HG02840 (cell line): Measurements from ENCODE around the gene CD4.

Source experiments
- ATAC-seq: cut with Tn5 transposase; IDR thresholded peaks from one replicate; pipeline ENCODE4 v1.9.1; 2021; ENCODE audit warnings: mild to moderate bottlenecking, moderate library complexity, moderate number of reproducible peaks; ENCODE audit not compliant: unreplicated experiment, low FRiP score

Gene CD4

DNA sequence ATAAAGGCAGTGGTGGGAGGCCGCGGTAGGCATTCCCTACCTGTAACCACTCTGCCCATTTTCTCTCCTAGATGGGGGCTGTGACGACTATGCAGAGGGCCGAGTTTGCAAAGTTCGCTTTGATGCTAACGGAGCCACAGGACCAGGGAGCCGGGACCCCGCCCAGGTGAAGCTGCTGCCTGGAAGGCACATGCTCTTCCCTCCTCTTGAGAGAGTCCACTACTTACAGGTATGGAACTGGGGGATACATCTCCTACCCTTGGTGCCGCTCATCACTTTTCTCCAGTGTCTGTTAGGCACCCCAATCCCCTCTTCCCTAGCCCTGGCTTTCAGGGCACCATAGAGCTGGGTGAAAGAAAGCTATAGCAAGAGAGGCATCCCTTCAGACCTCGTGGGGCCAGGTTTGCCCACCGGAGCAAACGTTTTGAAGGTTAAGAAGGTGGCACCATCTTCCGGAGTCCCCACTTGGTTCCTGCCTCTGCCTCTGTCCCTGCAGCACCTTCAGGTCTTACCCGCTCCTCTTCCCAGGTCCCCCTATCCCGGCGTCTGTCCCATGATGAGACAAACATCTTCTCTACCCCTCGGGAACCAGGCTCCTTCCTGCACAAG is 36.9 kb downstream of the CD4 start:
- no peak for ATAC-seq

DNA sequence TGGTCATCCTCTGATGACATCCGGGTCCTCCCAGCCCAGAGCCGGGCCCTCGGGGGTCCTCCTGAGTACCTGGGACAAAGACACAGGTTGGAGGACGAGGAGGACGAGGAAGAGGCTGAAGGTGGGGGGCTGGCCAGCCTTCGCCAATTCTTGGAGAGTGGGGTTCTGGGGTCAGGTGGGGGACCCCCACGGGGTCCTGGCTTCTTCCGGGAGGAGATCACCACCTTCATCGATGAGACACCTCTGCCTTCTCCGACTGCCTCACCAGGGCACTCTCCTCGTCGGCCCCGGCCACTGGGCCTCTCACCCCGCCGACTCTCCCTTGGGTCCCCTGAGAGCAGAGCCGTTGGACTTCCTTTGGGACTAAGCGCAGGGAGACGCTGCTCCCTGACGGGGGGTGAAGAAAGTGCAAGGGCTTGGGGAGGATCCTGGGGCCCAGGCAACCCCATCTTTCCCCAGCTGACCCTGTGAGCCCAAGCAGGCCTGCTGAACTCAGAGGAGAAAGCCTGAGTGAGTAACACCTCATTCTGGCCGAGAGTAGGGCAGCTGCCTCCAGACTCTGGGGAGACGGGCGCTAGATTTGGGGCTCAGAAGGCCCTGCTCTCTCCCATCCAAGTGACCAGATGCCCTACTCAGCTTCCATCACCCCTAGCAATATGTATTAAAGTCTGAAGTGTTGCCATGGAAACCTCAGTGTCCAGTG is 37.6 kb downstream of the CD4 start:
- ATAC-seq = no peak

DNA sequence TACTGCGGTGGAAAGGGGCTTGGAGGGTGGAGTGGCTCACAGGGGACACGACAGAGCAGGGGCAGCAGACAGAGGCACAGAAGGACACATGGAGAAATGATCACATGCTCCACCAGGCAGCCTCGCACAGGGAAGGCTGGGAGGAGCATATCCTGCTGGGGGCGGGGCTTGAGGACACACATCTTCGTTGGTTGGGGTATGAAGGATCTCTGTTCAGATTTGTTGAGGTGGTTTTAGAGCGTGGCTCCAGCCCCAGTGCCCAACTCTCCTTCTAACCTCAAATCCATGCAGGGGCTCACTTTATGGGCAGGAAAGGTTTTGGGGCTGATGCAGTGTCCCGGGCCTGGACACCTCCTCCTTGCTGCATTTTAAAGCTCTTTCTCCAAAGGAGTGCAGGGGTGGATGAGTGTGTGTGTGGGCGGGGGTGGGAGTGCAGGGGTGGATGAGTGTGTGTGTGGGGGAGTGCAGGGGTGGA is 38.1 kb downstream of the CD4 start:
- no peak for ATAC-seq

DNA sequence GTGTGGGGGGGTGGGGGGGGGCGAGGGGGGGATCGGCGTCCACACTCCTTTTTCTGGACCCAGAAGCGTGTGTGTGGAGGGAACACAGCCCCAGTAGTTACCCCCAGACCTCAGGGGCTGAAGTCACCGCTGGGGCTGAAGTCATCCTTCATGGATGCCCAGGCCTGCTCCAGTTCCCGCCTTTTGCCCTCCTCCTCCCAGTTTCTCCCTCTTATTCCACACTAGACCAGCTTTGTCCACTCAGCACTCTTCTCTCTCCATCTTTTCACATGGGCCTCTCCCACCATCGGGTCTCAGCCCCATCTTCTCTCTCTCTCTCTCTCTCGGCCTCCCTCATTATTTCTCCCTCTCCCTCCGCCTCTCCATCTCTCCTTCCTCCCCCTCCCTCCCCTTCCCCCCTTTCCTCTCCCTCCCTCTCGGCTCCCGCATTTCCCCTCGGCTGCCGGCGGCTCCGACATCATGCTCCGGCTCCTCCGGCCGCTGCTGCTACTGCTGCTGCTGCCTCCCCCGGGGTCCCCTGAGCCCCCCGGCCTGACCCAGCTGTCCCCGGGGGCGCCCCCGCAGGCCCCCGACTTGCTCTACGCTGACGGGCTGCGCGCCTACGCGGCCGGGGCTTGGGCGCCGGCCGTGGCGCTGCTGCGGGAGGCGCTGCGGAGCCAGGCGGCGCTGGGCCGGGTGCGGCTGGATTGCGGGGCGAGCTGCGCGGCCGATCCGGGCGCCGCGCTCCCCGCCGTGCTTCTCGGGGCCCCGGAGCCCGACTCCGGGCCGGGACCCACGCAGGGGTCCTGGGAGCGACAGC is 38.9 kb downstream of the CD4 start, which contains the start of gene P3H3:
TSS of gene P3H3 (plus strand) at position 426 of the 799 bp plus-strand sequence. CDS start at position 460, 34 bp downstream.
- no peak for ATAC-seq

DNA sequence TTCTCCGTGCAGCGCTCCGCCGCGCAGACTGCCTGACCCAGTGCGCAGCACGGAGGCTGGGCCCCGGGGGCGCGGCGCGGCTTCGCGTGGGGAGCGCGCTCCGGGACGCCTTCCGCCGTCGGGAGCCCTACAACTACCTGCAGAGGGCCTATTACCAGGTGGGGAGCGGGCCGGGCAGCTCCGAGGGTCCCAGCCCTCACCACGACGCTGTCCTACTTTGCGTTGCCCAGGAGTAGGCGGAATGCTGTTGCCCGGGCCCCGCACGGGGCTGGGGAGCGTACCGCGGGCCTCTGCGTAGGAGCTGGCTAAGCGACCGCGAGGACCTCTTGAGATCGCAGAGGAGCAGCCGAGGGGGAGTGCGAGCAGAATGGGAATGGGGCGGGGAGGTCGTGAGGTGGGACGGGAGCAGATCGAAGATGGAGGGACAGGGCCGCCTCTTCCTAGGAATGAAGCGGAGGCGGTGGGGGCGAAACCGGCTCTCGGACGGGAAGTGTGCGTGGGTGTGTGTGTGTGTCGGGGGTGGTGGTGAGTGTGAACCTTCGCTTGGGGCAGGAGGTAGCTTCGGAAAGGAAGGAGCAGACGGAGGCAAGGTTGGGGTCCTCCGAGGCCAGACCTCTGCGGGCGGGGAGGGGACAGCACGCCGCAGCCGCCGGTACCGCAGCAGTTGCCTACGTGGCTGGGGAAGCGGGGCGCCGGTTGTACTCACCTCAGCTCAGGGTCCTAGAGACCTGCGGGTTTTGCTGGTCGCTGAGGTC is 39.6 kb downstream of the CD4 start:
- no peak for ATAC-seq

DNA sequence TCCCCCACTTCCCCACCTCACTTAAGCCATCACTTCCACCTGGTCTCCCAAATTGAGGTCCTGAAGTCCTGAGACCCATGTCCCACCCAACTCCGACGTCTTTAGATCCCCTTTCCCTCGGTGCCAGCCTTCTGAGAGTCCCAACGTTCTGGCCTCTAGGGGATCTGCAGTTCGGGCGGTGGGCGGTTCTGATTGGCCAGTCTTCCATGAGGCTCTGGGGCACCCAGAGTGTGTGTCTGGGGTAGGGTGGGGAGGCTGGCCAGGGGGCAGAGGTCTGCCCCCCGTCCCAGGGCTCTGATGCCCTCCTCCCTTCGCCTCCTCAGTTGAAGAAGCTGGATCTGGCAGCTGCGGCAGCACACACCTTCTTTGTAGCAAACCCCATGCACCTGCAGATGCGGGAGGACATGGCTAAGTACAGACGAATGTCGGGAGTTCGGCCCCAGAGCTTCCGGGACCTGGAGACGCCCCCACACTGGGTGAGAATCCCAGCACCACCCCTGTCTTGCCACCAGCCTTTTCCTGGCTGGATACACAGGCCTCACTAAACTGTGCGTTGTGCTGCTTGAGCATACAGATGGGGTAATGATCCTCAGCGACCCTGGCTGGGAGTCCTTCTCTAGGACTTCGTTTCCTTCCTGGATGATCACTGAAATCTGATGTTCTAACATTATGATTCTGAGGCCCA is 40.4 kb downstream of the CD4 start:
- no peak for ATAC-seq

DNA sequence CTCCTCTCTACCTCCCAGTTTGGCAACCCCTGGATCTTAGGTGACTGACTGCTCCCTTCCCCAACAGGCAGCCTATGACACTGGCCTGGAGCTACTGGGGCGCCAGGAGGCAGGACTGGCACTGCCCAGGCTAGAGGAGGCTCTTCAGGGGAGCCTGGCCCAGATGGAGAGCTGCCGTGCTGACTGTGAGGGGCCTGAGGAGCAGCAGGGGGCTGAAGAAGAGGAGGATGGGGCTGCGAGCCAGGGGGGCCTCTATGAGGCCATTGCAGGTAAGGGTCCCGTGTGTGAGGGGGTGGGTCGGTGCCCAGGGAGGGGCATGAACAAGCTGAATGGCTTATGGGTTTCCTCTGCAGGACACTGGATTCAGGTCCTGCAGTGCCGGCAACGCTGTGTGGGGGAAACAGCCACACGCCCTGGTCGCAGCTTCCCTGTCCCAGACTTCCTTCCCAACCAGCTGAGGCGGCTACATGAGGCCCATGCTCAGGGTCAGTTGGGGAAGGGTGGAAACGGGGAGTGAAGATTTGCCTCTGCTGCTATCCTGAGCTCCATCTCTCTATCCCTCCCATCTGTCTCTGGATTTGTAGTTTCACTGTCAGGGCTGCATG is 41.1 kb downstream of the CD4 start:
- no peak for ATAC-seq

DNA sequence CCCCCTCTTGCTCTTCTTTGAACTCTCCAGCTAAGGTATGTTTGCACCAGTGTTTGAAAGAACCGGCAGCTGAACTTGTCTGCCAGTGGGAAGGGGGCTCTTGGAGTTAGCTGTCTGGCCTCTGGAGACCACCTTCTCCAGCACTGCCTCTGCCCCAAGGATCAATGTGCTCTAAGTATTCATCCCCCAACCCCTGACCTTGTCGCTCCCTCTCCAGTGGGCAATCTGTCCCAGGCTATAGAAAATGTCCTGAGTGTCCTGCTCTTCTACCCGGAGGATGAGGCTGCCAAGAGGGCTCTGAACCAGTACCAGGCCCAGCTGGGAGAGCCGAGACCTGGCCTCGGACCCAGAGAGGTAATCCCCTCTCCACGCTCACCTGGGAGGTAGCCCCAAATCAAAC is 41.7 kb downstream of the CD4 start:
- ATAC-seq = no peak

DNA sequence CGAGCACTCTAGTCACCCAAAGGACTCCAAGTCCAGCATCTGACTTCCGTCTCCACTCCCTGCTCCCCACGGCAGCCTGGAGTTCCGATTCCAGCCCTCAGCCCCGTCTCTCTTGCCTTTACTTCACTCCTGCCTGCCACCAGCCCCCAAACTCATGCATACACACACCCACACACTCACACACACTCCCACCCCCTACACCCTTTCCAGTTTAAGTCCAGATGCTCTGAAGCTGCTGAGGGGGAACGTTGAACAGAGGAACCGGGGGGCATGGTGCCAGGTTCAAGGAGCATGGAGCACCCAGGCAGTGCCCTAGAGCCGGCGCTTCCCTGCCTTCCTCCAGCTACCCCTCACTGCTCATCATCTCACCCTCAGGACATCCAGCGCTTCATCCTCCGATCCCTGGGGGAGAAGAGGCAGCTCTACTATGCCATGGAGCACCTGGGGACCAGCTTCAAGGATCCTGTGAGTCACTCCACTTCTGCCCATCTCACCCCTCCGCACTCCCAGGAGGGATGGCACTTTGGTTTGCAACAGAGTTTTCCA is 42.2 kb downstream of the CD4 start:
- ATAC-seq = no peak

DNA sequence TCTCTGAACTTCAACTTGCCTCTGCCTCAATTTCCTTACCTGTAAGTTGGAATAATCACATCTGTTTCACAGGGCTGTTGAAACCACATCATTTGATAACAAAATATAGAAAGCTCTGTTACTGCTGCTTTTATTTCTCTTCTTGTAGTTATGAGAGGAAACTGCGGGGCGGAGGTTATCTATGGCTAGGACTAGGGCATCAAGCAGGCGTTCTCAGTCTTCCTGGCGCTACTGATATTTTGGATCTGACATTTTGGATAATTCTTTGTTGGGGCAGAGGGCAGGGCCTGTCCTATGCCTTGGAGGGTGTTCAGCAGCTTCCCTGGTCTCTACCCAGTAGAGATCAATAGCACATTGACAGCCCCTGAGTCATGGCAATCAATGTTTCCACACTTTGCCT is 42.8 kb downstream of the CD4 start:
- no peak for ATAC-seq

DNA sequence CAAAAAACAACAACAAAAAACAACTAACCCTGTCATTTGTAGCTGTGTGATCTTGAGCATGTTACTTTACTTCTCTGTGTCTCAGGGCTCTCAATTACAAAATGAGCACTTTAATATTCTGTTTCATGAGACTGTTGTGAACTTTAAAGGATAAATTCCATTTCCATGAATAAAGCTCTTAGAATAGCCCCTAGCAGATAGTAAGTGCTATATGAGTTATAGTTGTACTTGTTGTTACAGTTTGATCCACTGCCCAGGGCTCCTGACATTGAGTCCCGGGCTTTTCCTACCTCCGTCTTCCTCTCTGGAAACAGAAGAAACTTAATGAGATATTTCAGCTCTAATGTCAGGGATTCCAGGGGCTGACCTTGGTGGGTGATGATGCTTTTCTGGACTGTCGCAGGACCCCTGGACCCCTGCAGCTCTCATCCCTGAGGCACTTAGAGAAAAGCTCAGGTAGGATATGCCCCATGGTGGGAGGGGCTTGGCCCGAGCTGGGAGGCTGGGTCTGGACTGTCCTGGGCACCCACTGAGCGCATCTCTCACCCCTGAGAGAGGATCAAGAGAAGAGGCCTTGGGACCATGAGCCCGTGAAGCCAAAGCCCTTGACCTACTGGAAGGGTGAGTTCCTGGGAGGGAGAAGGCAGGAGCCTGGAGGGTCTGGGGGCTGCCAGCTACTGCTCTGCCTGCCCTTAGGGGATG is 44.0 kb downstream of the CD4 start:
- ATAC-seq = no peak

DNA sequence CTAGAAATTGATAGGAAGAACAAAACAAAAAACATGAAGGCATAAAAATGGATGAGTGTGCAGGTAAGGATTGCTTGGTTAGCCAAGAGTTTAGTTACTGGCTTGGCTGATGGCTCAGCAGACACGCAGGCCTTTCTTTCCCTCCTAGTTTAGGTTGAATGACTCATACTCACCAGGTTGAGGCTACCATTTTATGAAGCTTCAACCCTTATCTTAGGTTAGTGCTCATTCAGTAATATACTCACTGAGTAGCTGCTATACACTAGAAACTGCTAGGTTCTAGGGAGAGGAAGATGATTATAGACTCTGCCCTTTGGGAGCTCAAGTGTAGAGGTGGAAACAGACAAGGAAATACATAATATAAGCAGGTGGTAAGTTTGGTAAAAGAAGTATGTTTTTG is 44.9 kb downstream of the CD4 start:
- no peak for ATAC-seq

DNA sequence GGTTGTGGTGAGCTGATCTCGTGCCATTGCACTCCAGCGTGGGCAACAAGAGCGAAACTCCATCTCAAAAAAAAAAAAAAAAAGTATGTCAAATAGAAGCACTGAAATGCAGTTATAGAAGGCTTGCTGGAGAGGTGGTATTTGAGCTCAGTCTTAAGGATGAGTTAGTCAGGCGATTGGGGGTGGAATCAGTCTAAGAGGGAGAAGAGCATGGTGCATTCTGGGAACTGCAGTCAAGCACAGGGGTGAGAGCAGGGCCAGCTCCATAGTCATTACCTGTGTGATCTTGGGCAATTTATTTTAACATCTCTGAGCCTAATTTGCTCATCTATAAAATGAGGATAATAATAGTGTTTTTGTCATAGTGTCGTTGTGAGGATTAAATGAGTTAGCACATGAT is 45.5 kb downstream of the CD4 start:
- no peak for ATAC-seq

DNA sequence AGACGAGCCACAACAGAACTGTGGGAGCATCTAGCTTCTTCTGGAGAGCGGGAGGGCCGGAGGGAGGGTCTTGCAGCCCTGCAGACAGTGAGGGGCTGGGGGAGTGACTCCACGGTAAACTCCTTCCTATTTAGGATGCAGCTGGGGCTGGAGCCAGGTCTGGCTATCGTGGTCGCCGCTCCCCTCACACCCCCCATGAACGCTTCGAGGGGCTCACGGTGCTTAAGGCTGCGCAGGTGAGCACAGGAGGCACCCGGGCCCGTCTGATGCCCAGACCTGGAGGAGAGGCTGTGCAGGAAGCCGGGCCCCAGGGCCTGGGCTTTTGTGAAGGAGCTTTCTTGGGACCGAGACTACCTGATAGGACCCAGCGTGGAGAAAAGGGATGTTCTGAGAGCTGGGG is 47.5 kb downstream of the CD4 start:
- ATAC-seq = no peak

DNA sequence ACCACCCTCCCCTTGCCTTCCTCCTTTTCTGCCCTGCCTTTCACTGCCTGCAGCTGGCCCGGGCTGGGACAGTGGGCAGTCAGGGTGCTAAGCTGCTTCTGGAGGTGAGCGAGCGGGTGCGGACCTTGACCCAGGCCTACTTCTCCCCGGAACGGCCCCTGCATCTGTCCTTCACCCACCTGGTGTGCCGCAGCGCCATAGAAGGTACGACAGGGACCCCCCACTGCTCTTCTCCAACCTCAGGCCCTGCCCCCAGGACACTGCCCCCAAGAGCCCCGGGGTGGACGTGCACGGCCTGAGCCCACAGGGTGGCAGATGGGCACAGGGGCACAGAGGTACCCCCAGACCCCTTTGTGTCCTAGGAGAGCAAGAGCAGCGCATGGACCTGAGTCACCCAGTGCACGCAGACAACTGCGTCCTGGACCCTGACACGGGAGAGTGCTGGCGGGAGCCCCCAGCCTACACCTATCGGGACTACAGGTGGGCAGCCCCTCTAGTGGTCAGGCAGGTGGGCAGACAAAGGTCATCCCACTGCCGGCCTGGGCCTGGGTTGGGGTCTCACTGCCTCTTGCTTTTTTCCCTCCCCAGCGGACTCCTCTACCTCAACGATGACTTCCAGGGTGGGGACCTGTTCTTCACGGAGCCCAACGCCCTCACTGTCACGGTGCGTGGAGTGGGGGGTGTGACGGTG is 48.2 kb downstream of the CD4 start:
- ATAC-seq = no peak

DNA sequence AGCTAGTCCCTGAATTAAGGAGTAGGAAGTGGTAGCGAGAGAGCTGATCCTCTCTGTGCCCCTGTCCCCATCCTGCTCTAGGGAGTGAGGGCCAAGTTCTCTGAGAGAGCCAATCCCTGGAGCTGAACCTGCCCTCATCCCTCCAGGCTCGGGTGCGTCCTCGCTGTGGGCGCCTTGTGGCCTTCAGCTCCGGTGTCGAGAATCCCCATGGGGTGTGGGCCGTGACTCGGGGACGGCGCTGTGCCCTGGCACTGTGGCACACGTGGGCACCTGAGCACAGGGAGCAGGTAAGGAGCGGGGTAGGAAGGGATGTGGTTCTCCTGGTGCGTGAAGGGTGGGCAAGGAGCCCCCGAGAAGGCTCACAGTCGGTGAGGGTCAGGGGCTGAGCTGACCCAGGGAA is 49.5 kb downstream of the CD4 start:
- ATAC-seq = no peak

DNA sequence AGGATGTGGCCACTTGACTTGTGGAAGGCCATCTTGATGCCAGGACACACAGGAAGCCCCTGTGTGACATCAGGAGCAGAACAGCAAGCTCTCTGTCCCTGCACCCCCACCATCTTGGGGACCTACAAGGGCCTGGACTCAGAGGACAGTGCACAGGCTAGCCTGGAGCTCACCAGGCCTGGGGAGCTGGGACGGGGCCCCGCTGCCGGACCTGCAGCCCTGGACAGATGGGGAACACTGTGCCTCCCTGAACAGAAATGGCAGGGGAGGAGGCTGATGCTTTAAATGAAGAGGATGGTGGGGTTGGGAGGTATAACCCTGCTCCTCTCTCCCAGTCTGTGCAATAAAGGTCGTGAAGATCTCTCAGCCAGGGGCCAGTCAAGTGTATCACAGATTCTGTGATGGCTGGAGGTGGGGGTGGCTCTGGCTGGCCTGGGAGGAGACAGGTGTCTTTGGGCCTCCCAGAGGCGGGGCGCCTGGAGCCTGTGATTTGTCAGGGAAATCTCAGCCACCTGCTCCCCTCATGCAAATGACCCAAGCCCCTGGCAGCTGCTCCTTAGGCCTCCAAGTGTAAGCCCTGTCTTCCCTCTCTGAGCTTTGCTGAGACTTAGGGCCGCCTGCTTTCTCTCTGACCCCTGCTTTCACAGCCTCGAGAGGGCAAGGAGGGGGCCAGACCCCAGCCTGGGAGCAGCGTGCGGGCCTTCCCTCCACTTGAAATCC is 50.3 kb downstream of the CD4 start:
- peak; percentile 80 for ATAC-seq

DNA sequence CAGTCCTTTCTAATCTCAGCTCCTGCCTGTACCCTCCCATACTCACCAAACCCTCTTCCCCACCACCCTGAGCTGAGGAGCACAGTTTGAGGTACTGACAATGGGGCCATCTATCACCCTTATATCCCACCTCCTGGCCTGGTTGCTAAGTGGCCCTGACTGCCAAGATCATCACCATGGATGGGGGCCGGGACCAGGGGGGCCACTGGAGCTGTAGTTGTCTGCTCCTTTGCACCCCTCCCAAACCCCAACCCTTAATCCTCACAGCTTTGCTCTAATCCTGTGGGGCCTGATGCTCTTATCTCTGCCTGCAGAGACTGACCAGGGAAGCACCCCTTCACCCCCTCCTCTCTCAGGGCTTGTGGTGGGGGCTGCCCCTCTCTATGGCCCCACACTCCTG is 51.0 kb downstream of the CD4 start:
- ATAC-seq = no peak
